HCT116 (cell line): ENCODE data around the gene TRIM9. TPM values are rescaled to one million over a fixed set of nuclear protein-coding genes. Genes with fewer than 3 reads are reported as not detected.

Experiments
- ATAC-seq: fragments of 200-7000 bp; cut with Tn5 transposase; 2 replicates; pipeline ENCODE4 v1.9.1; 2020; ENCODE audit warnings: mild to moderate bottlenecking, moderate library complexity
- BruUV-seq: library from RNA; stranded (reverse); fragments of 400-500 nt; replicated peaks from 2 replicates; lab custom pipeline; 2021; lab: Mats Ljungman, UMichigan
- CTCF ChIA-PET: fragments of 300-600 bp; sonication (Branson Sonifier 250); formaldehyde crosslinking; loops from one replicate; lab custom pipeline; 2021; ENCODE audit warnings: antibody characterized with exemption; lab: Charles Lee
- POLR2A ChIA-PET: fragments of 300-600, 350-600 bp; sonication (Branson Sonifier 250); formaldehyde crosslinking; loops from one replicate; lab custom pipeline; 2021; ENCODE audit warnings: antibody characterized with exemption; lab: Charles Lee
- RAD21 ChIA-PET, 2 experiments: fragments of 300-600 bp; sonication (Branson Sonifier 250); formaldehyde crosslinking; loops; one replicate each; lab custom pipeline; 2023; ENCODE audit warnings: low total read pairs in 2 of 2; ENCODE audit not compliant: uncharacterized antibody in 2 of 2, unreplicated experiment in 2 of 2, low non-redundant PET in 1 of 2; lab: Charles Lee
- DNase-seq: peaks from one replicate; pipeline ENCODE4 v3.0.0-alpha.2; 2010; ENCODE audit warnings: low read depth, low spot score
- H2AFZ ChIP-seq: fragments of 200-600 bp; shearing (Covaris generic), sonication (generic); 2 replicates; pipeline ENCODE4 v1.6.1; 2017; ENCODE audit warnings: low read depth, mixed run types, mixed read lengths, antibody characterized with exemption, low read length; ENCODE audit not compliant: poor library complexity, severe bottlenecking
- H3K27ac ChIP-seq: 2 replicates; pipeline ENCODE4 v1.5.1; 2012; ENCODE audit warnings: low read depth, low read length
- H3K27me3 ChIP-seq: fragments of 200-600 bp; sonication (generic); 2 replicates; pipeline ENCODE4 v1.6.1; 2016; ENCODE audit warnings: mixed run types, low read length, mixed read lengths; ENCODE audit not compliant: insufficient read depth
- H3K36me3 ChIP-seq, 2 experiments: fragments of 200-500 bp in 1 of 2; fragments of 200-600 bp in 1 of 2; sonication (Bioruptor generic) in 1 of 2; sonication (generic) in 1 of 2; 2 replicates each; pipeline versions ENCODE4 v1.5.1 to v1.6.1; 2014 to 2016; ENCODE audit warnings: low read length in 2 of 2, inconsistent platforms in 1 of 2, mixed read lengths in 1 of 2, mixed run types in 1 of 2; ENCODE audit not compliant: insufficient read depth in 2 of 2, control insufficient read depth in 1 of 2
- H3K4me1 ChIP-seq, 2 experiments: fragments of 200-600 bp in 1 of 2; sonication (generic) in 1 of 2; 2 replicates each; pipeline versions ENCODE4 v1.5.1 to v1.6.1; 2012 to 2017; ENCODE audit warnings: low read length in 2 of 2, inconsistent platforms in 1 of 2, mild to moderate bottlenecking in 1 of 2, mixed read lengths in 1 of 2, mixed run types in 1 of 2, moderate library complexity in 1 of 2; ENCODE audit not compliant: insufficient read depth in 2 of 2, control insufficient read depth in 1 of 2
- H3K4me2 ChIP-seq: fragments of 200-600 bp; sonication (generic); 2 replicates; pipeline ENCODE4 v1.6.1; 2017; ENCODE audit warnings: mixed run types, low read length, mixed read lengths
- H3K4me3 ChIP-seq, 2 experiments: fragments of 200-600 bp in 1 of 2; sonication (generic) in 1 of 2; replicated peaks in 1 of 2; 2 replicates each; pipeline ENCODE4 v1.5.1; 2011 to 2016; ENCODE audit warnings: low read length in 2 of 2, control low read depth in 1 of 2, low read depth in 1 of 2, mild to moderate bottlenecking in 1 of 2, mixed read lengths in 1 of 2, mixed run types in 1 of 2
- H3K79me2 ChIP-seq: fragments of 200-600 bp; sonication (generic); 2 replicates; pipeline ENCODE4 v1.6.1; 2017; ENCODE audit warnings: mild to moderate bottlenecking, mixed run types, low read length, moderate library complexity, mixed read lengths; ENCODE audit not compliant: insufficient read depth
- H3K9ac ChIP-seq: fragments of 200-600 bp; sonication (generic); 2 replicates; pipeline ENCODE4 v1.6.1; 2016; ENCODE audit warnings: low read length, mixed read lengths
- H3K9me2 ChIP-seq: fragments of 200-600 bp; sonication (generic), shearing (Covaris generic); 2 replicates; pipeline ENCODE4 v1.6.1; 2017; ENCODE audit warnings: mixed run types, mild to moderate bottlenecking, moderate library complexity; ENCODE audit not compliant: insufficient read depth
- H3K9me3 ChIP-seq, 2 experiments: fragments of 200-500 bp in 1 of 2; fragments of 200-600 bp in 1 of 2; sonication (Bioruptor generic) in 1 of 2; sonication (generic) in 1 of 2; 2 replicates each; pipeline ENCODE4 v1.6.1; 2014 to 2017; ENCODE audit warnings: low read length in 2 of 2, mixed read lengths in 2 of 2, inconsistent platforms in 1 of 2, low read depth in 1 of 2, mild to moderate bottlenecking in 1 of 2, mixed run types in 1 of 2, moderate library complexity in 1 of 2; ENCODE audit not compliant: control insufficient read depth in 1 of 2, insufficient read depth in 1 of 2
- H4K20me1 ChIP-seq: fragments of 200-600 bp; sonication (generic), shearing (Covaris generic); 2 replicates; pipeline ENCODE4 v1.6.1; 2017; ENCODE audit warnings: mixed run types, mild to moderate bottlenecking, moderate library complexity; ENCODE audit not compliant: insufficient read depth
- CBX3 ChIP-seq: IDR thresholded peaks from 2 replicates; pipeline ENCODE4 v1.6.1; 2012; ENCODE audit warnings: low read depth
- CEBPB ChIP-seq: IDR thresholded peaks from 2 replicates; pipeline ENCODE4 v1.6.1; 2012; ENCODE audit warnings: low read depth
- POLR2A ChIP-seq: IDR thresholded peaks from 2 replicates; pipeline ENCODE4 v1.7.0; 2011; ENCODE audit warnings: borderline replicate concordance; ENCODE audit not compliant: insufficient read depth, insufficient read length; ENCODE audit errors: extremely low read depth
- POLR2AphosphoS5 ChIP-seq: IDR thresholded peaks from 2 replicates; pipeline ENCODE4 v1.6.1; 2011; ENCODE audit warnings: mild to moderate bottlenecking, low read depth, low read length, moderate library complexity
- RAD21 ChIP-seq: IDR thresholded peaks from 2 replicates; pipeline ENCODE4 v1.6.1; 2012; ENCODE audit warnings: low read depth, mild to moderate bottlenecking
- SP1 ChIP-seq: IDR thresholded peaks from 2 replicates; pipeline ENCODE4 v1.6.1; 2012; ENCODE audit warnings: low read depth
- SRF ChIP-seq: IDR thresholded peaks from 2 replicates; pipeline ENCODE4 v1.6.1; 2012; ENCODE audit warnings: low read depth
- YY1 ChIP-seq: IDR thresholded peaks from 2 replicates; pipeline ENCODE4 v1.6.1; 2011; ENCODE audit warnings: low read length, low read depth, moderate library complexity, mild to moderate bottlenecking; ENCODE audit not compliant: insufficient replicate concordance; ENCODE audit errors: extremely low read depth
- ZFX ChIP-seq: fragments of 450-650 bp; IDR thresholded peaks from 2 replicates; pipeline ENCODE4 v1.6.1; 2017
- intact Hi-C: fragments of 100-400 bp; cut with micrococcal nuclease; formaldehyde crosslinking; loops from 2 replicates; pipeline ENCODE4 v1.10.0; 2022
- total RNA-seq: library from RNA; stranded (reverse); gene quantifications from one replicate; pipeline ENCODE4 v1.2.1, GENCODE V29; 2021; ENCODE audit not compliant: unreplicated experiment
- TF ChIP-seq, protein P1 (sequence below), 3 experiments: fragments of 200-600 bp in 1 of 3; sonication (generic) in 1 of 3; IDR thresholded peaks in 2 of 3; conservative IDR thresholded peaks in 1 of 3; 2 replicates each; pipeline ENCODE4 v1.5.1; 2012 to 2017; ENCODE audit warnings: low read depth in 2 of 3, low read length in 2 of 3, antibody characterized with exemption in 1 of 3, borderline replicate concordance in 1 of 3, control low read depth in 1 of 3, mild to moderate bottlenecking in 1 of 3, mixed read lengths in 1 of 3, mixed run types in 1 of 3, moderate library complexity in 1 of 3; ENCODE audit not compliant: insufficient read depth in 1 of 3
- TF ChIP-seq, protein P2 (sequence below): IDR thresholded peaks from 2 replicates; pipeline ENCODE4 v1.6.1; 2012
- TF ChIP-seq, protein P3 (sequence below): IDR thresholded peaks from 2 replicates; pipeline ENCODE4 v1.6.1; 2012

Gene TRIM9
- total RNA-seq, 1 experiment from 2014 or later, result 4.6 TPM

DNA sequence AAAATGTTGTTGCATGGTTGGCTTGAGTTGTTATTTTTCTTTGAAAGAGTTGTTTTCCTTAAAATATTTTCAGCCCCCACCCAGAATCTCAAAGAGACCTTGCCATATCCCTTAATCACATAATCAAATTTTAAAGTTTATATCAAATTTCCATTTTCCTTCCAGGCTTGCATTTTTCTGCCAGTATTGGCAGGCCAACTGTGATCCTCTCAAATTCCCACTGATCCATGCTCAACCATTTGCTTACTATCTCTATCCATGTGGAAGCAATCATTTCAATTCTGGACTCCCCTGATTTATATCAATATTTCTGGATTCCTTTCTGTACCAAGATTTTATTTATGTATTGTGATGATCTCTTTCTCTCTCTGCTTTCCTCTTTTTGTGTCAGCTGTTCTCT is 86.5 kb downstream of the TRIM9 start:
- Histone ChIP-seq H3K9me2 (no peaks in the 10 kb centered on the region), H3K27ac (no peak overlapping the region), H3K4me2 (no peak overlapping the region), H3K27me3 (no peaks in the 10 kb centered on the region), H3K4me3 (no peak overlapping the region), H2AFZ (no peak overlapping the region), H3K9ac (no peak overlapping the region), H3K4me1 (peaks cover 0 to 10% of the 10 kb centered on the region in 2 experiments; a peak in 1 of 4 replicates), H3K9me3 (no peaks in the 10 kb centered on the region), H4K20me1 (no peaks in the 10 kb centered on the region), H3K36me3 (no peaks in the 10 kb centered on the region), H3K79me2 (no peaks in the 10 kb centered on the region)
- DNase-seq (no peak), ATAC-seq (no peak)
- BruUV-seq, result no TSS peak
- RAD21 ChIA-PET, result no interaction called here
- TF ChIP-seq RAD21 (no peak), SRF (no peak), POLR2A (no peak), POLR2AphosphoS5 (no peak), SP1 (no peak)
- TF ChIP-seq, protein P1, sequence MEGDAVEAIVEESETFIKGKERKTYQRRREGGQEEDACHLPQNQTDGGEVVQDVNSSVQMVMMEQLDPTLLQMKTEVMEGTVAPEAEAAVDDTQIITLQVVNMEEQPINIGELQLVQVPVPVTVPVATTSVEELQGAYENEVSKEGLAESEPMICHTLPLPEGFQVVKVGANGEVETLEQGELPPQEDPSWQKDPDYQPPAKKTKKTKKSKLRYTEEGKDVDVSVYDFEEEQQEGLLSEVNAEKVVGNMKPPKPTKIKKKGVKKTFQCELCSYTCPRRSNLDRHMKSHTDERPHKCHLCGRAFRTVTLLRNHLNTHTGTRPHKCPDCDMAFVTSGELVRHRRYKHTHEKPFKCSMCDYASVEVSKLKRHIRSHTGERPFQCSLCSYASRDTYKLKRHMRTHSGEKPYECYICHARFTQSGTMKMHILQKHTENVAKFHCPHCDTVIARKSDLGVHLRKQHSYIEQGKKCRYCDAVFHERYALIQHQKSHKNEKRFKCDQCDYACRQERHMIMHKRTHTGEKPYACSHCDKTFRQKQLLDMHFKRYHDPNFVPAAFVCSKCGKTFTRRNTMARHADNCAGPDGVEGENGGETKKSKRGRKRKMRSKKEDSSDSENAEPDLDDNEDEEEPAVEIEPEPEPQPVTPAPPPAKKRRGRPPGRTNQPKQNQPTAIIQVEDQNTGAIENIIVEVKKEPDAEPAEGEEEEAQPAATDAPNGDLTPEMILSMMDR (IDR thresholded peaks at IDR 0.05 in 2 of 3, conservative IDR thresholded peaks at IDR 0.05 in 1 of 3; ENCODE audit: borderline replicate concordance in 1 of 3, insufficient read depth in 1 of 3, low read depth in 2 of 3, low read length in 2 of 3), result no peak
- TF ChIP-seq, protein P2, sequence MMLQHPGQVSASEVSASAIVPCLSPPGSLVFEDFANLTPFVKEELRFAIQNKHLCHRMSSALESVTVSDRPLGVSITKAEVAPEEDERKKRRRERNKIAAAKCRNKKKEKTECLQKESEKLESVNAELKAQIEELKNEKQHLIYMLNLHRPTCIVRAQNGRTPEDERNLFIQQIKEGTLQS, result no peak
- POLR2A ChIA-PET, result no interaction called here
- intact Hi-C loops, result no loop called here
- CTCF ChIA-PET, result no interaction called here

DNA sequence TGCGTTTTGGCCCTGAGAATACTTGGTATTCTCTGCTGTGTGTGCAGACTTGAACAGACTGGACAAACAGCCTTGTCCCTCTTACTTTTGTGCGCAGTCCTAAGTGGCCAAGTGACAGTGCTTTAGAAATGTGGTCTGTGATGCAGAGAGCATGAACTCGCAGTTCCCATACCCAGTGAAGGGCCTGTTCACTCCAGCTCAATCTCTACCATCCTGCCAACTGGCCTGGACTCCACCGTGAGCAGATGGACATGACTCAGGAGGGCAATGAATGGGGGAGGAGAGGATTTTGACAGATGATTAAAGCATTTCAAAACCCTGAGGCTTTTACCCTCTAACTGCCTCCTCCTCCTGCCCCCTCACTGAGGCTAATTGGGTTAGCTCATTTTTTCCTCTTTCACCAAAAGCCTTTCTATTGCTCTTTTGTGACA is 88.1 kb downstream of the TRIM9 start:
- Histone ChIP-seq H3K9me3 (no peaks in the 10 kb centered on the region), H3K4me1 (peaks cover 0 to 10% of the 10 kb centered on the region in 2 experiments; a peak in 1 of 4 replicates), H4K20me1 (no peaks in the 10 kb centered on the region), H3K4me3 (no peak overlapping the region), H3K27ac (no peak overlapping the region), H3K9me2 (no peaks in the 10 kb centered on the region), H3K27me3 (no peaks in the 10 kb centered on the region), H3K9ac (no peak overlapping the region), H3K36me3 (no peaks in the 10 kb centered on the region), H3K79me2 (no peaks in the 10 kb centered on the region), H2AFZ (no peak overlapping the region), H3K4me2 (no peak overlapping the region)
- RAD21 ChIA-PET, result no interaction called here
- TF ChIP-seq YY1 (no peak), SP1 (no peak), CBX3 (no peak), POLR2AphosphoS5 (no peak), RAD21 (no peak), CEBPB (no peak), ZFX (no peak), POLR2A (no peak)
- TF ChIP-seq, protein P3, sequence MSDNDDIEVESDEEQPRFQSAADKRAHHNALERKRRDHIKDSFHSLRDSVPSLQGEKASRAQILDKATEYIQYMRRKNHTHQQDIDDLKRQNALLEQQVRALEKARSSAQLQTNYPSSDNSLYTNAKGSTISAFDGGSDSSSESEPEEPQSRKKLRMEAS, result no peak
- no peak for ATAC-seq
- DNase-seq, result no peak
- CTCF ChIA-PET, result no interaction called here
- POLR2A ChIA-PET, result no interaction called here
- no TSS peak for BruUV-seq
- intact Hi-C loops, result no loop called here
